Measurements from ENCODE around the gene OR2T2.

DNA sequence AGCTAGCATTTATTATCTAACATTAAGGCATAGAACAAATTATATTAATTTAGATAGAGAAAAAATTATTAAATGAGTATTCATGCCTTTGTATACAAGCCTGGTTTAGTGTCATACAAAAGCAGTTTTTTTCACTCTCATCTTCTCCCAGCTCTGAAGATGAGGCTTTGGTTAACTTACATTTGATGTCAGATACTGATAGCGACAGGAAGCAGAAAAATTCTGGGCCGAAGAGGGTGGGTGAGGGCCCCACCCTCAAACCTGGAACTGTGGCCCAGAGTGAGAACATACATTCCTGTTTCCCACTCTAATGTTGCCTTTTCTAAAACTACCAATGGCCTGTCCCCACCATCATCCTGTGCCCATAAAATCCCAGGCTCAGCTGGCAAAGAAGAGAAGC, 27.6 kb upstream of the OR2T2 start:
- TF ChIP-seq, protein P1, sequence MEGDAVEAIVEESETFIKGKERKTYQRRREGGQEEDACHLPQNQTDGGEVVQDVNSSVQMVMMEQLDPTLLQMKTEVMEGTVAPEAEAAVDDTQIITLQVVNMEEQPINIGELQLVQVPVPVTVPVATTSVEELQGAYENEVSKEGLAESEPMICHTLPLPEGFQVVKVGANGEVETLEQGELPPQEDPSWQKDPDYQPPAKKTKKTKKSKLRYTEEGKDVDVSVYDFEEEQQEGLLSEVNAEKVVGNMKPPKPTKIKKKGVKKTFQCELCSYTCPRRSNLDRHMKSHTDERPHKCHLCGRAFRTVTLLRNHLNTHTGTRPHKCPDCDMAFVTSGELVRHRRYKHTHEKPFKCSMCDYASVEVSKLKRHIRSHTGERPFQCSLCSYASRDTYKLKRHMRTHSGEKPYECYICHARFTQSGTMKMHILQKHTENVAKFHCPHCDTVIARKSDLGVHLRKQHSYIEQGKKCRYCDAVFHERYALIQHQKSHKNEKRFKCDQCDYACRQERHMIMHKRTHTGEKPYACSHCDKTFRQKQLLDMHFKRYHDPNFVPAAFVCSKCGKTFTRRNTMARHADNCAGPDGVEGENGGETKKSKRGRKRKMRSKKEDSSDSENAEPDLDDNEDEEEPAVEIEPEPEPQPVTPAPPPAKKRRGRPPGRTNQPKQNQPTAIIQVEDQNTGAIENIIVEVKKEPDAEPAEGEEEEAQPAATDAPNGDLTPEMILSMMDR (conservative IDR thresholded peaks at IDR 0.05 in 1 of 2, IDR thresholded peaks at IDR 0.05 in 1 of 2; ENCODE audit: low read depth in 1 of 2, low read length in 2 of 2), result no peak
- TF ChIP-seq EZH2 (IDR thresholded peaks at IDR 0.05; ENCODE audit: low read length, missing control alignments), result no peak

All from fibroblast of lung (primary cell).